NOMO-1 (cell line): ENCODE measurements around the gene SYNPO.

Experiments
- DNase-seq, 2 experiments: peaks; one replicate each; lab custom pipeline; 2025; ENCODE audit not compliant: unreplicated experiment in 2 of 2; lab: John Stamatoyannopoulos, UW

SYNPO gene

DNA sequence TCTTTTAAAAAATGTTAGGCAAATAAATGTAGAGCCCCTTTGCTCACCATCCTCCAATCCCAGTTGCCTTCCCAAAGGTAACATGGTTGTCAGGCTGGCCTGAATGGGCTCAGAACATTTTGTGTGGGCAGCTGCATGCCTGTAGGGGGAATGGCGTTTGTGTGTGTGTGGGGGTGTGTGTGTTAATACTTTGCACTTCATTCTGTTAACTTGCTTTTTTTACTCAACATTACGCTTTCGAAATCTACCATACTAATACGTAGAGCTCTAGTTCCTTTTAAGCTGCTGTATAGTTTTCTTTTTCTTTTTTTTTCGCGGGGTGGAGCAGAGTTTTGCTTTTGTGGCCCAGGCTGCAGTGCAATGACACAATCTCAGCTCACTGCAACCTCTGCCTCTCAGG lies 34.6 kb downstream of the SYNPO start:
- no peak for DNase-seq

DNA sequence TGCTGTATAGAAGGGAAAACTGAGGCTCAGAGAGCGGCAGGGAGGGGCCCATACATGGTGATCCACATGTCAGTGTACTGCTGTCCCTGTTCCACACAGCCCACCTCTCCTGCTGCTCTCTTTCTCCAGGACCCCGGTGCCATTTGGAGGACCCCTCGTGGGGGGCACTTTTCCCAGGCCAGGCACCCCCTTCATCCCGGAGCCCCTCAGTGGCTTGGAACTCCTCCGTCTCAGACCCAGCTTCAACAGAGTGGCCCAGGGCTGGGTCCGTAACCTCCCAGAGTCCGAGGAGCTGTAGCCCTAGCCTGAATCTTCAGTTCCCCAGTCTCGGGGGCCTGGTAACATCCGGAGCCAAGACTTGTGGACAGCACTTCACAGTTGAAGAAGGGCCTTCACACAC lies 36.1 kb downstream of the SYNPO start:
- DNase-seq = no peak

- no peak for DNase-seq
These were observed 48.7 kb downstream of the SYNPO start for GRCh38 chr5:150689120-150689519.

DNA sequence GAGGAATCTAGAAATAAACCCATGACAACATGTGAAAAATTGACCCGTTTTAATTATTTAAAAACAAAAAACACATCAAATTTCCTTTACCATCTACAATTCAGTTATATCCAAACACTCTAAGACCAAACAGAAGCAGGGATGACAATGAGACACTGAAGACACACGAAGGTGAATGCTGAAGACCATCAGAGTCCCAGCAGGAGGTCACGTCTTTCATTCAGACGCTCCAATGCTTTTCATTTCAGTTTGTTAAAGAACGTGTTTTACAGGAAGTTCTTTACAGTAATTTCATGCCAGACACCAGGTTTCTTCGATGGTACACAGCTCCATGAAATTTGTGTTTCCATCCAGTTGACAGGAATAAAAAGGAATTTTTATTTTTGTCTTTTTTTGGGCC lies 50.3 kb downstream of the SYNPO start:
- no peak for DNase-seq

DNA sequence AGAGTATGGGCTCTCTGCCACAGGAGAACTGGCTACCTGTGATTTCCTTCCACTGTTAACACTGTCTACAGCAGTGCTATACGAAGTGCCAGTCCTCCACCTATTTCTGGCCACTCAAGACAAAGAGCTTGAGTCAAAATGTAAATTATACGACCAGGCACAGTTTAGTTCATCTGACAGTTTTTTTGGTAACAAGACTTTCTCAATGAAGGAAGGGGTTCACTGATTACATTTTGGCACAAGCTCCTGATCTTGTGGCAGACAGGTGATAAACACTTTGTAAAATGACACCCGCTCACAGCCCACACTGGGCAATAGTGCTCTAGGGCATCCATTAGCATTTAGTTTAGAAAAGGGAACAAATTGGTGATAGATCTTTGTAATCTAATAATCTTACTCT lies 51.8 kb downstream of the SYNPO start:
- DNase-seq = no peak

DNA sequence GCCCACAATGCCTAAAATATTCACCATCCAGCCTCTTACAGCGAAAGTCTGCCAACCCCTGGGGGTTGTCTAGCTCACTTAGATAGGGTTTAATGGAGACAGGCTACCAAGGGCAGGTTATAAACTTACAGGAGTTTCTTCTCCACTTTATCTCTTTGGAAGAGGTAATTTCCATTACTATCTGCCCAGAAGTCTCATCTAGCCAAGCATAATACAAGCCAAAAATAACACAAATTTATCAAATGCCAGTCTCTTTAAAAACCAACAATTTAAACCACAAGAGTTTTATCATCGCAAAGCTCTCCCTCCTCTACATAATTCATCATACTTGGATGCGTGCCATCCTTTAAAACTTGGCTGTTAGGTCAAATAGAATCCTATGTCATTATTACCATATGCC lies 54.2 kb downstream of the SYNPO start:
- no peak for DNase-seq

GRCh38 chr5:150700246-150700593 lies 59.8 kb downstream of the SYNPO start:
- peak in 1 of 2 experiments; percentile 53 for DNase-seq

DNA sequence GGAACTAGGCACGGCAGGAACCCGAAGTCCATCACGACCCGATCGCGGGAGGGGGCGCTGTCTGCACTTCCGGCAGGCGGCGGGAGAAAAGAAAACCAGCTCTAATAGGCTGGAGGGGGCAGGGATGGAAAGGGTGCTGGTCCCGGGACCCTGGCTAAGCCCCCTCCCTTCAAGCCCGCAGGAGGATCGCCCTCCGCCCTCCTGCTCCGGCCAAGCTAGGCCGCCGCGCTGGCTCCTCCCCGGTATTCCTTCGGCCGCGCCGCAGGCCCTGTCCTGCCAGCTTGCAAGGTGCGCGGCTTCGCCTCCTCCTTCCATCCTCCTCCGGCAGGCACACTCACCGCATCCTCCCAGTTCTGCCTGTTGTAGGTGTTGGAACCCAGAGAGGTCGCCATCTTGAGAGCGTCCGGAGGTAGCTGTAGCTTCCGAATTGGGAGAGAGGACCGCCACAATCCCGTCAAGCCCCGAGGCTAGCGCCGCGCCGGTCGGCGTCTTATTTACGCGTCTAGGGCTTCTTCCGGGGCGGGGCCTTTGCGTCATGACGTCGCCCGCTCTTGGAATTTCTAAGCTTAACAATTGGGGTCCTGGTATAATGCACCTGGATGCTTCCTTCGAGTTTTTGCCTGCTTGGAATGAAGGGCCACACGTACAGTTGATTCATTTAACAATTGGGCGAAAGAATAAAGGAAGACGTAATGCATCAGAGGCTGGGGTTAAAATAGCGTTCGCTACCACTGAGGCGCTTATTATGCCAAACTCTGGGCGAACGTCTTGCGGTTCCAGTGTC lies 60.3 kb downstream of the SYNPO start, which contains the start of gene RBM22:
Gene RBM22 (minus strand): TSS at position 469 of the 784 bp plus-strand sequence. CDS start 77 bp downstream, at position 392.
- peak; percentile 85 to 94 for DNase-seq

DNA sequence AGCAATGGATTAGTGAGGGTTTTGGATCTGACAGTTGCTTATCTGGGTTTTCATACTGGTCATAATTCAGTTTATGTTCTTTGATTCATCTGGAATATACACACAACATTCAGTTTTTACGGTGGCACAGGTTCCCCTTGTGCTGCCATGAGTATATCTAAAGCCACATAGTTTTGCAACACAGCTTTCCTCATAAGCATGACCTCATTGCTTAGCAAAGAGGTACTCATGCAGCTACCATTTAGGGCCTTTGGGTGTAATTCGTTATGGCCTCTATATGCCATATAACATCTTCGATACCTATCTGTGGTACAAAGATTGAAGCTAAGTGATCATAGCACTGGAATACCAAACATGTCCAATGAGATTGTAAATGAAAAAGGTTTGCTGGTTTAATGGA lies 63.3 kb downstream of the SYNPO start:
- DNase-seq = peak; percentile 23 to 49

DNA sequence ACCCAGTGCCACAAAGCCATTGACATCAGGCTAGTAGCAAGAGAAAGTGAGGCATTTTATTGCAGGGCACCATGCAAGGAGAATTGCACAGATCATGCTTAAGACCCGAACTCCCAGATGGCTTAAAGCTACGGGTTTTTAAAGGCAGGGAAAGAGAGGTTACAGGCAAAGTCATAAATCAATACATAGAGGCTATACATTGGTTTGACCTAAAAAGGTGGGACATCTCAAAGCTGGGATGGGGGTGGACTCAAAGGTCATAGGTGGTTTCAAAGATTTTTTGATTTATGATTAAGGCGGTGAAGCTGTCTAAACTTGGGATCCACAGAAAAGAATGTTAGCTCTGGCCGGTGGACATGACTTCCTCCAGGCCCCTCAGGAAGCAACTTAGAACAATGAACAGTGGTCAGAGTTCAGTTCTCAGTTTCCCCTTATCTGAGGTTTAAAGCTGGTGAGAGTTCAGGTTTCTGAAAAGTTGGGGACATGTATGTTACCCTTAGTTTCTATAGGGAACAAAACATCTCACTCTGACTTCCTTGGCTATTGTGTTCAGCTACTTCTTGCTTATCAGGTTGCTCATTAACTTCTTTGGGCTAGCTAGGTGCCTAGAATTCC lies 66.4 kb downstream of the SYNPO start:
- no peak for DNase-seq
